Measurements from ENCODE around the gene HEPACAM.

Gene HEPACAM

DNA sequence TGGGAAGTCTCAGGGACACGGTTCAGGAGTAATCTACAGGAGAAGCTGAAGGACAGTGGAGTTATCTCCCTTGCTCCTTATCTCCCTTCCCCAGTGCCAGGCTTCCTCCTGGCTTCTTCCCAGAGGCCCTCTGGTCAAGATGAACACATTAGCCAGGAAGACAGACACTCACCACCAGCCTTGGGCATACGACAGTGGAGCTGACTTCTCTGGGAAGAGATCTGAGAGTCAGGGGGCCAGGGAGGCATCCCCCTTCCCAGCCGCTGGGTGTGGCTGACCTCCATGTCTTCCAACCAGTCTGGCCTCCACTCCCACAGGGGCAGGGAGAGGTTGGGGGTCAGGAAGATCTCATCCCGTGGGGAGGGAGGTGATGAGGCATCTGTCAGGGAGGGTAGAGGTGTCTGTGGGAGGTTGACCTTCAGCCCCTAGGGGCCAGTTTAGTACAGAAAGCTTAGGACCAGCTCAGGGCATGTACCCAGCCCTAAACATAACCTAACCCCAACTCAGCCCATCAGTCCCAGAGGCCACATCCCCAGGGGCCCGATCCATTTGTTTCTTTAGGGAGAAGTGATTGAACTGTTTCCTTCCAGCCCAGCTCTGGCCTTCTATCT is 50.9 kb downstream of the HEPACAM start:
- no peak for DNase-seq (ENCODE audit: low spot score)

DNA sequence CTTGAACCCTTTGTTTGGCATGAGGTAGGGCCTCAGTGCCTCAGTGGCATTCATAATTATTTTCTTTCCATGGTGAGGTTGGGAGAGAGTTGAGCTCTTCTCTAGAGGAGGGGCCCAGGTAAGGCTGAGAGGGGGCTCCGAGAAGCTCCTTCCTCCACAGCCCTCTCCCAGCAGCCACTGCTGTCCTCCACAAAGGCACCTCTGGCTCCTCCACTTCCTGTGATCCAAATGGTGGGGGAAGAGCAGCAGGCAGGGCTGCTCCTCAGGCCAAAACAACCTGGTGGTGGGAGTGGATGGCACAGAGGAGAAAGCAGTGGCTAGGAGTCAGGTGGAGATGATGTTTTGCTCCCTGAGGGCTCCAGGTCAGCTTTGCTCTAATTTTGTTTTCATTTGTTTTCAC is 51.5 kb downstream of the HEPACAM start:
- DNase-seq (ENCODE audit: low spot score) = no peak

DNA sequence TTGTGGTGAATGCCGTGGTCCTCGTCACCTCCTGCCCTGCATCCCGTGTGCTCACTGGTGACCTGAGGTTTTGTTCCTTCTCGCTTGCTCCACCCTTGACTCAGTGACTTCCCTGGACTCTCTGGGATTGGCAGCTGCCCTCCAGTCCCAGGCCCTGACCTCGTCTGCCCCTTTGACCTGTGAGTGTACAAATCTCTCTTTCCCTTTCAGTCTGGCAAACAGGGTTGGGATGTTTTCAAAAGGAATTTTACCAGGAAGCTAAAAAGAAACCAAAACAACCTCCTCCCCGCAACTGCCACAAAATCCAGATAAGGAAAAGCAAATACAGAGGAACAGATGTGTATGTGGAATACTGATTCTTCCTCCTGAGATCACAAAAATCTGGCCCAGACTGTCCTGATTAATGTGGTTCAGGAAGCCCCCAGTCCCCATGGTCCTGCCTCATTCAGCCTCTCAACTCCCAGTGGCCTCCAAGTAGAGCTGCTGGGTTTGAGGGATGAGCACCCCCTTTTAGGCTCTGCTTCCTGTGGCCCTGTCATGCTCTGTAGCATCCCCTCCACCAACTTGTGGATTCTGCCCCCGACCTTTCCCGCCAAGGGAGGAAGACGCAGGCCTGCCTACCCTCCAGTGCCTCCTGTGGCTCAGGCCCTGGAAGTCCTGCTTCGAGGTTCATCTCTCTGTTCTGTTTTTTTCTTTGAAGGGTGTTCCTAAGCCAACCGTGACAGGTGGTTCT is 53.3 kb downstream of the HEPACAM start:
- no peak for DNase-seq (ENCODE audit: low spot score)

DNA sequence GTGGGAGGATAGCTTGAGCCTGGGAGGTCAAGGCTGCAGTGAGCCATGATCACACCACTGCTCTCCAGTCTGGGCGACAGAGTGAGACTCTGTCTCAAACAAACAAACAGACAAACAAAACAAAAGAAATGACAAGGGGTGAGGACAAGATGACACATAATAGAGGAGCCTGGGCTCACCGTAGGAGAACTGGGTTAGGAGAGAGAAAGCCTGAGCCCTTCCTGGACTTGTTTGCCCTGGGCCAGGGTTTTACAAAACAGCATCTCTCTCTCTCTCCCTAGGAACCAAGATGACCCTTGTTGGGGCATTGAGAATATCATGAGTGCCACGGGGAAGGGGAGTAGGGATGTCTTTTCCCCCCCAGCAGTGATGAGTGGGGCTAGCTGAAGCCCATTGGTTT is 54.9 kb downstream of the HEPACAM start:
- DNase-seq (ENCODE audit: low spot score) = no peak

DNA sequence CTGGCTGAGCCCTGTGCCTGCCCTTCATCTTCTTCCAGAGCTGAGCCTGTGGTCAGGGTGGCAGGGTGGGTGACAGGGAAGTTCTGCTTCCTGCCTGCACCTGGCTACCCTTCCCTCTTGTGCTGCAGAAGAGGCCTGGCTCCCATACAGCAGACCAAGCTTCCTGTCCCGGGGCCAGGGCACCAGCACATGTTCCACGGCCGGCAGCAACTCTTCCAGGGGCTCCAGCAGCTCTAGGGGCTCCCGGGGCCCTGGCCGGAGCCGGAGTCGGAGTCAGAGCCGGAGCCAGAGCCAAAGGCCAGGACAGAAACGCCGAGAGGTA is 55.6 kb downstream of the HEPACAM start:
- DNase-seq (ENCODE audit: low spot score) = no peak

DNA sequence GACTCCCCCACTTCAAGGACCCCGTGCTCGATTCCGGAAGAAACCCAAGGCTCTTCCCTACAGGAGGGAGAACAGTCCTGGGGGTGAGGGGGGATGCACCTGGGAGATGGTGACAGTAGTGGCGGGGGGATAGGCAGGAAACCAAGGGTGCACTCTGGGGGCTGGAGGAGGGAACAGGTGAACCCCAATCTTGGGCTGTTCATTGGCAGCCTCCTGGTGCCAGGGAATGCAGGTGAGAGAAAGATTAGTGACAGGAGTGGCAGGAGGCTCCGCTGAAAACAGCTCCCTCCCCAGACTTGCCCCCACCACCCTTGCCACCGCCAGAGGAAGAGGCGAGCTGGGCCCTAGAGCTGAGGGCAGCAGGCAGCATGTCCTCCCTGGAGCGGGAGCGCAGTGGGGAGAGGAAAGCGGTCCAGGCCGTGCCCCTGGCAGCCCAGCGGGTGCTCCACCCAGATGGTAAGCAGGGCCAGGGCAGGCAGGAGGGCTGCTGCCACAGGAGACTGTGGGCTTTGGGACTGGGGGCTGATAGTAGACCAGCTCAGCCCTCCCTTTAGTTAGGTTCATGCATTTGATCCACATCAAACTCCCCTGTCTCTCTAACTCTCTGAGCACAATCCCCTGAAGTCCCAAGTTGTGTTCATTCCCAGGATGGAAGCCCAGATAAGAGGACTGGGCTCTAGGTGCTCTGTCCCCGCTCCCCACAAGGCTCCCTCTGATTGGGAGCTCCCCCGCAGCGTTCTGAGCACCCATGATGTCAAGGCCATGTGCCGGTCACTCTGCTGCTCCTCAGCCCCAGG is 56.2 kb downstream of the HEPACAM start:
- no peak for DNase-seq (ENCODE audit: low spot score)

DNA sequence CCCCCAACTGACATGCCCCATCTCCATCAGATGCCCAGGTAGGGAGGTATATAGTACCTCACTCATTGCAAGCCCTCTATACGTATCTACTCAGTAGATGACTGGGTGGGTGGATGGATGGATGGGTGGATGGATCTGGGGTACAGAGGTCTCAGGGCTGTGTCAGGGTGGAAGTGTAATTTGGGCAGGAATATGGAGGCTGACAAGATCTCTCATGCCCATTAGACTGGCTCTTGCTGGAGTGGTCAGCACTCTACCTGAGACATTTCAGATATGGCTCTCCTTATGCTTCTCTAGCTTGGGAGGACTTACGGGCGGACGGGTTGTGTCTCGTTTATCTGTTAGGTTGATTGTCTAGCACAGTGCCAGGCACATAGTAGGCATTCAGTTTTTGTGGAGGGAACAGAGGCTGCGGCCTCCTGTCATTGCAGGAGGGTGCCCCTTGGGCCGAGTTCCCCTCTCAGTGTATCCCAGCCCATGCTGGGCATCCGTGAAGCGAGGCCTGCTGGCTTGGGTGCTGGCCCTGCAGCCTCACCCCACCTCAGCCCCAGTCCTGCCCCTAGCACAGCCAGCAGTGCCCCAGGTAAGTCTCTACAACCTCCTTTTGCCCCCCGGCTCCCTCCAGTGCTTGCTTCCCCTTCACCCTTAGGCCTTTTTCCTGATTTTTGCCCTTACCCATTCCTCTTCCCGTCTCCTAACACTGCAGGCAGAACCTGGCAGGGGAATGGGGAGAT is 56.9 kb downstream of the HEPACAM start:
- DNase-seq (ENCODE audit: low spot score) = no peak

DNA sequence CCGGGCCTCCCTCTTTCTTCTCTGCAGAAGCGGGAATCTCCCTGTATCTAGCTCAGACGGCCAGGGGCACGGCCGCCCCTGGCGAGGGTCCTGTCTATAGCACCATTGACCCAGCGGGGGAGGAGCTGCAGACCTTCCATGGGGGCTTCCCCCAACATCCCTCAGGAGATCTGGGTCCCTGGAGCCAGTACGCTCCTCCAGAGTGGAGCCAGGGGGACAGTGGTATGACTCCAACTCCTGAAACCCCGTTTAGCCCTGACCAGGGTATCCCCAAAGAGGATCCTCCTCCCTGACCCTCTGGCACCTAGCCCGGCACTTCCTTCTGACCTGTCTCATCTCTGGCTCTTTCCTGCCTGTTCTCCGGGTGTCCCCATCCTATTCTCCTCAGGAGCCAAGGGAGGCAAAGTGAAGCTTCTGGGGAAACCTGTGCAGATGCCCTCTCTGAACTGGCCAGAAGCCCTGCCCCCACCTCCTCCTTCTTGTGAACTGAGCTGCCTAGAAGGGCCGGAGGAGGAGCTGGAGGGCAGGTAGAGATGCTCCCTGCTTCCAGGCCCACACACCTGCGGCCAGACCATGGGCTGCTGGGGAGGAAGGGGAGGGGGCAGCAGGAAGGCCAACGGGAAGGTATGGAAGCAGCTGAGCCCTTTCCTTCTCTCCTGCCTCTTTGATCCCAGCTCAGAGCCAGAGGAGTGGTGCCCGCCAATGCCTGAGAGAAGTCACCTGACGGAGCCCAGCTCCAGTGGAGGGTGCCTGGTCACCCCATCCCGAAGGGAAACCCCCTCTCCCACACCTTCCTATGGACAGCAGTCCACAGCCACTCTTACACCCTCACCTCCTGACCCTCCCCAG is 57.7 kb downstream of the HEPACAM start:
- DNase-seq (ENCODE audit: low spot score) = no peak

DNA sequence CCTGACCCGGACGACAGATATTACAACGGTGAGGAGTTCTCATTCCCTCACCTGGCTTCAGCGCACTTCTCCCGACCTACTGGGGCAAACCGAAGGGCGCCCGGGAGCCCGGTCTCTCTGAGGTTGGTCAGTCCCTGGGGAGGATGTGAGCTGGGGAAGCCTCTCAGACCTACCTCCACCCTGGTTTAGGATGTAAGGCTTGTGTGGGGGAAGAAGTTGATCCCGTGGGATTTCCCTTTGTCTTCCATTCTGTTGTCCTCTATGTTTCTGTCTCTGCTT is 58.3 kb downstream of the HEPACAM start:
- DNase-seq (ENCODE audit: low spot score) = no peak

DNA sequence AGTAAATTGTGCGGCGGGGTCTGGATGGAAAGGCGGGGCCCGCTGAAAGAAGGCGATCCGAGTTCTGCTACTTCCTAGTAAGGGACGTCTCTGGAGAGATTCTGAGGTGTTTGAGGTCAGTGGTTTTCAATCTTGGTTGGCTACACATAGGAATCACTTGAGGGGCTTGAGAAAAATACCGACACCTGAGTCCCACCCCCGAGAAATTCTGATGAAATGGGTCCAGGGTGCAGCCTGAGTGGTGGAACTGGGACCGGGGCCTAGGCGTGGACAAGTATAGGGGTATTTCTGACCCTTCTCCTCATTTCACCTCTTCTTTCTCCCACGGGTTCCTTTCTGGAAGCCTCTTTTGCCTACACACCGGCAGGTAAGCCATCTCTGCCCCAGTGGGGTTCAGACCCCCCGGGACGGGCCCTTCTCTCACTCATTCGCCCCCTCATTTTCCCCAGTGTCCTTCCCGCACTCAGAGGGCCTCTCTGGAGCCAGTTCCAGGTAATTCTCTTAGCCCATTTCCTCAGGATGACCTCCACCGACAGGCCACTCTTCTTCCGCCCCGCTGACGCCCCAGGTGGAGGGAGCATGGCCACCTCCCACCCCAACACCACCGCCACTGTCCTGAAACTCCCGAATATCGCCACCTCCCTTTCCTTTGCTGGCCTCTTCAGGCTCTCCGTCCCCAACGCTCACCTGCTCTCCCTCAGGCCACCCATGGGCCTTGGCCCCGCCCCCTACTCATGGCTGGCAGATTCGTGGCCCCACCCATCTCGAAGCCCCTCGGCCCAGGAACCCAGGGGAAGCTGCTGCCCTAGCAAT is 58.8 kb downstream of the HEPACAM start:
- DNase-seq (ENCODE audit: low spot score) = no peak

DNA sequence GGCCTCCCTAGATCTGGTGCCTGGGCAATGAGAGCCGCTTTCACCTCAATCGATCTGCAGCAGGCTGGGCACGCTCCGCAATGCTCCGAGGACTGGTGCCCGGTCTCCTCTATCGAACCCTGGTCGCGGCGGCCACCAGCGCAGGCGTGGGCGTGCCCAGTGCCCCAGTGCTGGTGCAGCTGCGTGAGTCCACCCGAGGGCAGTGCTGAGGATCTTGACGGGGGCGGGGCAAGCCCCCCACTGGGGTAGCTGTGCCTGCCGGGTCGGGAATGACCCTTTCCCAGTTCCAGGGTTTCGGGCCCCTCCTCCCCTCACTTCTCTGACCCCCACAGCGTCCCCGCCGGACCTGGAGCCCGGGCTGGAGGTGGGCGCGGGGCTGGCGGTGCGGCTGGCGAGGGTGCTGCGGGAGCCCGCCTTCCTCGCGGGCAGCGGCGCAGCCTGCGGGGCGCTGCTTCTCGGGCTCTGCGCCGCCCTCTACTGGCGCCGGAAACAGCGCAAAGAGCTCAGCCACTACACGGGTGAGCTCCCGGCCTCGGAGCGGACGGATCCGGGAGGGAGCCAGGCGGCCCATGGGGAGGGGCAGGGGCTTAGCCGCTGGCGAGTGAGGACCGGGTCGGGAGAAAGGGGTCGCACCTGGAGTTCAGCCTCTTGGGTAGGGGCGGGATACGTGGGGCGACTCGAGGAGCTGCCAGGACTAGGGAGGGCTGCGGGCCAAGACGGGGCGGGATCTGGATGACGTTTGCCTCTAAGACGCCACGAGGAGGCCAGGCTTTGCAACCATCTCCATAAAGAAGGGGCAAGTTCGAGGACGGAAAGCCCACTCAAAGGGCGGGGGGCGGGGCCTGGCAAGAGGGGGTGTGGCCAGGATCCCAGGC is 59.7 kb downstream of the HEPACAM start:
- peak; percentile 85 for DNase-seq (ENCODE audit: low spot score)

DNA sequence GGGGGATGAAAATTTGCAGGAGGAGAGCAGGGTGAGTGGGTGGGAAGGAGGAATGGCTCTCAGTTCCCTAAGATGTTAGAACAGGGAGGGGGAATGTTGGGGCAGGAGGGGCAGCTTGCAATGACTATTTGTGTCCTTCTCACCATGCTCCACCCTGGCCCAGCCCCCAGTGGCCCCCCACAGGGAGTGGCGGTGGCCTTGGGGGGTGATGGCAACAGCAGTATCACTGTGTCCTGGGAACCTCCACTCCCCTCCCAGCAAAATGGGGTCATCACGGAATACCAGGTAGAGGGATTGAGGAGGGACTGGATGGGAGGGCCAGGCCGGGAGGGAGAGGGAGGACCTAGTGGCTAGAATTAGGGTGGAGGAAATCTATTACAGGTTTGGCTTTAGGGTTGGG is 60.4 kb downstream of the HEPACAM start:
- DNase-seq (ENCODE audit: low spot score) = no peak

DNA sequence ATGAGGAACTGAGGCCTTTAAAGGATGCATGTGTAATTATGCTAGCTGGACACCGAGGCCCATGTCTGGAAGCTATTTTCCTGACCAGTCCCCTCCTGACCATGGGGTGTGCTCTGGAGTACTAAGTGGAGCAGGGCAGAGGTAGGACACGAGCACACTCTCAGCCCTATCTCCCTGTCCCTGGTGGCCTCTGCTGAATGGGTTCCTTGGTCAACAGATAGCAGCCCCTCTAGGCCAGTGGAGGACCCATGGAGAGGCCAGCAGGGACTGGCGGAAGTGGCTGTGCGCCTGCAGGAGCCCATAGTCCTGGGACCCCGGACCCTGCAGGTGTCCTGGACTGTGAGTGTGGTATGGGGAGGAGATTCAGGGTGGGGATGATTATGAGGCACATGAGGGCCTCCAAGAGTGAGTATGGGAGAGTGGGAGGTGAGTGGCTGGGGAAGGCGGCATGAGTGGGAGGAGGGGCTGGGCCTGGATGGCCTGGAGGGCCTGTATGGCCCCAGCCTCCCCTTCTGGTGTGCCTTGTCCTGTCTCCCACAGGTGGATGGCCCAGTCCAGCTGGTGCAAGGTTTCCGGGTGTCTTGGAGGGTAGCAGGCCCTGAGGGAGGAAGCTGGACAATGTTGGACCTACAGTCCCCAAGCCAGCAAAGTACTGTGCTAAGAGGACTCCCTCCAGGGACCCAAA is 61.1 kb downstream of the HEPACAM start:
- no peak for DNase-seq (ENCODE audit: low spot score)

DNA sequence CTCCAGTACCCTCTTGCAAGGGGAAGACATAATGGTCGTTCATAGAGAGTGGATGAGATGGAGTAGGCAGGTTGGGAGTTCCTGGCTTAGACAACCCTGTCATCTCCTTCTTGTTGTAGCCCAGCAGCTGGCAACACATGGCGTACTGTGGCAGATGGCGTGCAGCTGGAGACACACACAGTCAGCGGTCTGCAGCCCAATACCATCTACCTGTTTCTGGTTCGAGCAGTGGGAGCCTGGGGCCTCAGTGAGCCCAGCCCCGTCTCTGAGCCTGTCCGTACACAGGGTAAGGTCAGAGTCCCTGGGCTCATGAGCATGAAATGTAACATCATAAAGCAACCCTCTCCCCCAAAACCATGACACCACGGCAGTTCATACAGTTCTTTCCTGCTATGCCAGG is 61.9 kb downstream of the HEPACAM start:
- DNase-seq (ENCODE audit: low spot score) = no peak

DNA sequence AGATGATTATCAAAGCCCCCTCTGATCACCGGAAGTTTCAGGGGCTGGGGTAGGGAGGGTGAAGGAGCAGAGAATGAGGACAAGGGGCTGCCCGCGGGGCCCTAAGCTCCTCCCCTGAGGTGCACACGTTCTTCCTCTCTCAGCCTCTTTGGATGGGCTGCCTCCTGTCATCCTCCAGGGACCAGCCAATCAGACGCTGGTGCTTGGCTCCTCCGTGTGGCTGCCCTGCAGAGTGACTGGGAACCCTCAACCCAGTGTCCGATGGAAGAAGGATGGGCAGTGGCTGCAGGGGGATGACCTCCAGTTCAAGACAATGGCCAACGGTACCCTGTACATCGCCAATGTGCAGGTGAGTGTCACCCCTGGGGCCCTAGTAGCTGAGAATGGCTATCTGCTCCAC is 63.1 kb downstream of the HEPACAM start:
- DNase-seq (ENCODE audit: low spot score) = no peak

DNA sequence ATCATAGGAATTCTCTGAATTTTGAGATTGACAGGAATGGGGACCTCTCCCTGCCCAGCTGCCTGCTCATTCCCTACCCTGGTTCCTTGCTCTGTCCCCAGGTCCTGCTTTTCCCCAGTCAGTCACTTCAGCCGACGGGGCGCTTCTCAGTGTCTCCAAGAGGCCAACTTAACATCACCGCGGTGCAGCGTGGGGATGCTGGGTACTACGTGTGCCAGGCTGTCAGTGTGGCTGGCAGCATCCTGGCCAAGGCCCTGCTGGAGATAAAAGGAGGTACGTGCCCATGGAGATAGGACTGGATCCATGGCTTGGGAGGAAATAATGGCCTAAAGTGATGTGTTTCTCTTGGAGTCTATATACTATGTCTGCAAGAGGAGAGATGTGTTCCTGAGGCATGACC is 63.6 kb downstream of the HEPACAM start:
- no peak for DNase-seq (ENCODE audit: low spot score)

DNA sequence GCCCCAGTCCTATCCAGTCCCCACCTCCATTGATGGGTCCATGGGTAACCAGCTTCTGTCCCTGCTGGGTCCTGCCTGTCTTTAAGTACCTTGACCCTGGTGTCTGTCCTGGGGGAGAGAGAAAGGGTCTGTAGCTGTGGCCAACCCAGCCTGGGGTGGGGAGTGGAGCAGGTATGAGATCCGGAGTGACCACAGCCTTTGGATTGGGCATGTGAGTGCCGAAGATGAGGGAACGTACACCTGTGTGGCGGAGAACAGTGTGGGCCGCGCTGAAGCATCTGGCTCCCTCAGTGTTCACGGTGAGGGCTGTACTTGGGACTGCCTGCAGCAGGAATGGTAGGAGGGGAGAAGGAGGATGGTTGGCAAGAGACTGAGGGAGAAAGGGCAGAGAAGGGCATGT is 65.4 kb downstream of the HEPACAM start:
- no peak for DNase-seq (ENCODE audit: low spot score)

DNA sequence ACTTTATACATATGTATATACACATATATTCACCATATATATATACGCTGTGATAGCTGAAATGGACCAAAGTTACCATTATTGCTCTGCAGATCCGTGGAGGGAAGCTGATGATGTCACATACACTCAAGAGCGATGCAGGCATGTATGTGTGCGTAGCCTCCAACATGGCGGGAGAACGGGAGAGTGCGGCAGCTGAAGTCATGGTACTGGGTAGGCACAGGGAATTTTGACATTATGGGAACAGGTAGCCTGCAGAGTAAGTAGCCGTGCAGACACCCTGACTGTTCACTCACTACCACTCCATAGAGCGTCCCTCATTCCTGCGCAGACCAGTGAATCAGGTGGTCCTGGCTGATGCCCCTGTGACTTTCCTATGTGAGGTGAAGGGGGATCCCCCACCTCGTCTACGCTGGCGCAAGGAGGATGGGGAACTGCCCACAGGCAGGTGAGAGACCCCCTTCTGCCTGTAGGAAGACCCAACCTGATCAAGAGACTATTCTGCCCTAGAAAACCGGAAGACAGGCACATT is 65.9 kb downstream of the HEPACAM start:
- no peak for DNase-seq (ENCODE audit: low spot score)

DNA sequence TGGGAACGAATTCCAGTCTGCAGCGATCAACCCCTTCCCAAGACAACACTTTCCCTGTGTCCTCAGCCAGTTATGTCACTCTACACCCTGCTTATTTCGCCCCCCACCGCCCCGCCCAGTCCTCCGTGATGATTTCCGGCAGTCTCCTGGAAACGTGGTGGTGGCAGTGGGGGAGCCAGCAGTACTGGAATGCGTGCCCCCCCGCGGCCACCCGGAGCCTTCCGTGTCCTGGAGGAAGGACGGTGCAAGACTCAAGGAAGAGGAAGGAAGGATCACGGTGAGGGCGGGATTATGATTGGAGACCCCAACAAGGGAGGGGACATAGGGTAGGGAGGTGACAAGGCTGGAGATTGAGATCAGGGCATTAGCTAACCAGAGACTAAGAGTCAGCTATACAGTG is 66.5 kb downstream of the HEPACAM start:
- DNase-seq (ENCODE audit: low spot score) = no peak

All from germinal center (tissue), 1 donor.